HEK293T (cell line): ENCODE results near the gene SLC9A8.

ENCODE experiments used
- CTCF ChIA-PET: fragments of 350-600 bp; formaldehyde crosslinking; extraction: SDS; loops from one replicate; lab custom pipeline; 2021; ENCODE audit warnings: antibody characterized with exemption, inconsistent platforms; lab: Yijun Ruan, JAX
- POLR2A ChIA-PET: fragments of 350-600 bp; formaldehyde crosslinking; extraction: SDS; loops from one replicate; lab custom pipeline; 2020; ENCODE audit warnings: antibody characterized with exemption, inconsistent platforms; lab: Yijun Ruan, JAX
- DNase-seq: peaks from one replicate; pipeline ENCODE4 v3.0.0; 2012; ENCODE audit warnings: mixed read lengths; ENCODE audit errors: extremely low spot score
- ARNT ChIP-seq: fragments of 450-650 bp; IDR thresholded peaks from 2 replicates; pipeline ENCODE4 v1.6.1; 2017; ENCODE audit warnings: mild to moderate bottlenecking
- BHLHE40 ChIP-seq: fragments of 450-650 bp; IDR thresholded peaks from 2 replicates; pipeline ENCODE4 v1.6.1; 2016; ENCODE audit warnings: mild to moderate bottlenecking, moderate library complexity, borderline replicate concordance
- CTBP1 ChIP-seq: fragments of 450-650 bp; IDR thresholded peaks from 2 replicates; pipeline ENCODE4 v1.6.1; 2016; ENCODE audit warnings: borderline replicate concordance
- ELF4 ChIP-seq: fragments of 450-650 bp; IDR thresholded peaks from 2 replicates; pipeline ENCODE4 v1.6.1; 2017; ENCODE audit warnings: antibody characterized with exemption
- FOXA1 ChIP-seq: fragments of 450-650 bp; IDR thresholded peaks from 2 replicates; pipeline ENCODE4 v1.6.1; 2016; ENCODE audit warnings: mild to moderate bottlenecking
- FOXK2 ChIP-seq: fragments of 450-650 bp; IDR thresholded peaks from 2 replicates; pipeline ENCODE4 v1.6.1; 2016; ENCODE audit warnings: mild to moderate bottlenecking
- FOXM1 ChIP-seq: fragments of 450-650 bp; IDR thresholded peaks from 2 replicates; pipeline ENCODE4 v1.6.1; 2017; ENCODE audit warnings: mild to moderate bottlenecking, borderline replicate concordance
- HDGF ChIP-seq: fragments of 450-650 bp; IDR thresholded peaks from 2 replicates; pipeline ENCODE4 v1.6.1; 2017; ENCODE audit warnings: antibody characterized with exemption, borderline replicate concordance
- L3MBTL2 ChIP-seq: fragments of 450-650 bp; conservative IDR thresholded peaks from 2 replicates; pipeline ENCODE4 v1.6.1; 2016; ENCODE audit warnings: mild to moderate bottlenecking
- LEF1 ChIP-seq: fragments of 450-650 bp; IDR thresholded peaks from 2 replicates; pipeline ENCODE4 v1.6.1; 2017; ENCODE audit warnings: mild to moderate bottlenecking, borderline replicate concordance
- NFRKB ChIP-seq: fragments of 450-650 bp; IDR thresholded peaks from 2 replicates; pipeline ENCODE4 v1.6.1; 2016; ENCODE audit warnings: mild to moderate bottlenecking, moderate library complexity
- SP1 ChIP-seq: fragments of 450-650 bp; IDR thresholded peaks from 2 replicates; pipeline ENCODE4 v1.6.1; 2017
- SUZ12 ChIP-seq: fragments of 450-650 bp; IDR thresholded peaks from 2 replicates; pipeline ENCODE4 v1.6.1; 2016; ENCODE audit warnings: mild to moderate bottlenecking
- TARDBP ChIP-seq: fragments of 450-650 bp; IDR thresholded peaks from 2 replicates; pipeline ENCODE4 v1.6.1; 2016
- ZNF384 ChIP-seq: fragments of 450-650 bp; IDR thresholded peaks from 2 replicates; pipeline ENCODE4 v1.6.1; 2016
- TF ChIP-seq, protein P1 (sequence below): fragments of 450-650 bp; IDR thresholded peaks from 2 replicates; pipeline ENCODE4 v1.6.1; 2016

The SLC9A8 gene

DNA sequence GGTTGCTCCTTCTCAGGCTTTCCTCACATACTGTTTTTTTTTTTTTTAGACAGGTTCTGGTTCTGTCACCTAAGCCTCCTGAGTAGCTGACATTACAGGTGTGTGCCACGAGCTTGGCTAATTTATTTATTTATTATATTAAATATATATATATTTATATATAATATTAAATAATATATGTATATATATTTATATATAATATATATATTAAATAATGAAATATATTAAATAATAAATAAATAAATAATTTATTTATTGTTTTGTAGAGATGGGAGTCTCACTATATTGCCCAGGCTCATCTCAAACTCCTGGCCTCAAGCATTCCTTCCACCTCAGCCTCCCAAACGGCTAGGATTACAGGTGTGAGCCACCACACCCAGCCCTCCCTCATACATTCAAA, 28.3 kb upstream of the SLC9A8 start:
- TF ChIP-seq LEF1, result no peak
- CTCF ChIA-PET, result no interaction called here
- POLR2A ChIA-PET, result no interaction called here
- DNase-seq, result no peak

DNA sequence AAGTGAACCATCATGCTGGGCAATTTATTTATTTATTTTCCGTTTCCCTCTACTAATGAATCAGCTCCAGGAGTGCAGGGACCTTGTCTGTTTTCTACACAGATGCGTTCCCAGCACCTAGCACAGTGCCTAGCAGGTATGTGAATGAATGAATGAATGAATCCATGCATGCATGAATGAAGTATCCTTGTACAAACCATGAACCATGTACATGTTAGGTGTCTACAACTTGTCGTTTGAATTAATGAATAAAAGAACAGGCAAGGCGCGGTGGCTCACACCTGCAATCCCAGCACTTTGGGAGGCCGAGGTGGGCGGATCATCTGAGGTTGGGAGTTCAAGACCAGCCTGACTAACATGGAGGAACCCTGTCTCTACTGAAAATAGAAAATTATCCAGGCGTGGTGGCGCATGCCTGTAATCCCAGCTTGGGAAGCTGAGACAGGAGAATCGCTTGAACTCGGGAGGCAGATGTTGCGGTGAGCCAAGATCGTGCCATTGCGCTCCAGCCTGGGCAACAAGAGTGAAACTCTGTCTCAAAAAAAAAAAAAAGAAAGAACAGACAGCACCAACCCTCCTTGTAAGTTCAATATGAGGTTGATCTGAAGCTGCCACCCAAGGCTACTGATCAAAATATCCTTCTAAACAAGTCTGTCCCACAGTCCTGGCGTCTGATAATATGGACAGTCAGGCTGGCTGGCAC, 27.3 kb upstream of the SLC9A8 start:
- ChIA-PET POLR2A (no interaction called here), CTCF (interaction anchor here (0.7 kb wide), 1 partner anchor 170 kb away, joined by 3 read pairs; no protein-coding TSS in a partner anchor)
- no peak for DNase-seq
- TF ChIP-seq BHLHE40 (no peak), LEF1 (no peak), FOXK2 (no peak), NFRKB (no peak), HDGF (no peak), CTBP1 (no peak), SUZ12 (no peak), FOXA1 (no peak), FOXM1 (no peak), ZNF384 (no peak), ARNT (no peak), L3MBTL2 (no peak), SP1 (no peak)
- TF ChIP-seq, protein P1, sequence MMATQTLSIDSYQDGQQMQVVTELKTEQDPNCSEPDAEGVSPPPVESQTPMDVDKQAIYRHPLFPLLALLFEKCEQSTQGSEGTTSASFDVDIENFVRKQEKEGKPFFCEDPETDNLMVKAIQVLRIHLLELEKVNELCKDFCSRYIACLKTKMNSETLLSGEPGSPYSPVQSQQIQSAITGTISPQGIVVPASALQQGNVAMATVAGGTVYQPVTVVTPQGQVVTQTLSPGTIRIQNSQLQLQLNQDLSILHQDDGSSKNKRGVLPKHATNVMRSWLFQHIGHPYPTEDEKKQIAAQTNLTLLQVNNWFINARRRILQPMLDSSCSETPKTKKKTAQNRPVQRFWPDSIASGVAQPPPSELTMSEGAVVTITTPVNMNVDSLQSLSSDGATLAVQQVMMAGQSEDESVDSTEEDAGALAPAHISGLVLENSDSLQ, result no peak

DNA sequence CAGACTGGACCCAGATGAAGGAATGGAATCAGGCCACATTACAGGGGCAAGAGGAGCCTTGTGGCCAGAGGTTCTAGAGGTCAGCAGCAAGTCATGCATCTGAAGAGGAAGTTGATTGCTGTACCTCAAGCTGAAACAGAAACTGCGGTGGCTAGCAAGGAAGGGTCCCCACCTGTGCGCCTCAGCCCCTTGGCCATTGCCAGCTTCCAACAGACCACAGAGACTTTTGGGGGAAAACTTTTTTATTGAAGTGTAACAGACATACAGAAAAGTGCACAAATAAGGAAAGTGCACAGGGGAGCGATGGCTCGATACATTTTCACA, 26.8 kb upstream of the SLC9A8 start:
- CTCF ChIA-PET, result no interaction called here
- POLR2A ChIA-PET, result no interaction called here
- no peak for DNase-seq
- TF ChIP-seq FOXM1, result no peak
- TF ChIP-seq BHLHE40, result no peak
- no peak for TF ChIP-seq FOXK2
- no peak for TF ChIP-seq ARNT
- TF ChIP-seq LEF1, result no peak
- no peak for TF ChIP-seq CTBP1
- no peak for TF ChIP-seq HDGF
- TF ChIP-seq ELF4, result no peak
- TF ChIP-seq SUZ12, result no peak
- no peak for TF ChIP-seq NFRKB
- TF ChIP-seq SP1, result no peak
- TF ChIP-seq ZNF384, result no peak
- no peak for TF ChIP-seq FOXA1
- TF ChIP-seq, protein P1, result no peak
- TF ChIP-seq TARDBP, result no peak

DNA sequence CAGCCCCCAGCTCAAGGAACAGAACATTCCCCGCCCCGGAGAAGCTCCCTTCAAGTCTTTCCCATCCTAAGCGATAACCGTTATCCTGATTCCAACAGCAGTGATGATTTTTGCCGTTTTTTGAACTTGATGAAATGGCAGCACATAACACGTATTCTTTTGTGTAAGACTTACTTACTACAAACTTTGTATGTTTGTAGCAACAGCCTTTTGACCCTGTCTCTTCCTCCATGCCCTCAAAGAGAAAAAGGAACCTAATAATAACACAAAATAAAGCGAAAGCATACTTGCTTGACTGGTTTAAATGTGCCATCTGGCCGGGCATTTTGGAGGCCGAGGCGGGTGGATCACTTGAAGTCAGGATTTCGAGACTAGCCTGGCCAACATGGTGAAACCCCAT, 26.4 kb upstream of the SLC9A8 start:
- no peak for DNase-seq
- POLR2A ChIA-PET, result no interaction called here
- CTCF ChIA-PET, result no interaction called here
- no peak for TF ChIP-seq L3MBTL2
- TF ChIP-seq NFRKB, result no peak

DNA sequence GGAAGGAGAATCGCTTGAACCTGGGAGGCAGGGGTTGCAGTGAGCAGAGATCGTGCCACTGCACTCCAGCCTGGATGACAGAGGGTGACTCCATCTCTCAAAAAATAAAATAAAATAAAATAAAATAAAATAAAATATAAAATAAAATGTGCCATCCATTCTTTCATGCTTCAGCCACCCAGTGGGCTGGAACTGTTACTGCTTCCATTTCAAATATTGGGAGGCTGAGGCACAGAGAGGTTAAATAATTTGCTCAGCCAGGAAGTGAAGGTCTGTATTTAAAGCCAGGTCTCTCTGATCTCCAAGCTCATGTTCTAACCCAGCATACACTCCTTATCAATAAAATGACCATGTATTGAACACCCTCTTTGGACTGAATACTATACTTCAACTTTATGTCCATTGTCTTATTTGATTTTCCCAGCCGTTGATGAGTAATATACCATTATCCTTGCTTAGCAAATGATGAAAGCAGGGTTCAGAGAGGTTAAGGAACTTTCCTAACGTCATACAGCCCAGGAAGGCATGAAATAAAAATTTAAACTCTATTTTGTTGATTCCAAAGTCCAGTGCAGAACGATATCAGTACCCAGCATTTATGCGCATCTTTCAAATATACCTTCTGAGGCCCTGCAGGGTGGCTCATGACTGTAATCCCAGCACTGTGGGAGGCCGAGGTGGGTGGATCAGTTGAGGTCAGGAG, 25.8 kb upstream of the SLC9A8 start:
- CTCF ChIA-PET, result no interaction called here
- no peak for DNase-seq

More for the DNA sequence above, 25.8 kb upstream of the SLC9A8 start:
- POLR2A ChIA-PET, result no interaction called here
- no peak for TF ChIP-seq LEF1
- TF ChIP-seq SUZ12, result no peak
- no peak for TF ChIP-seq SP1
- no peak for TF ChIP-seq CTBP1
- no peak for TF ChIP-seq ELF4
- TF ChIP-seq, protein P1, result no peak
- TF ChIP-seq FOXA1, result no peak
- TF ChIP-seq TARDBP, result no peak
- no peak for TF ChIP-seq BHLHE40
- no peak for TF ChIP-seq NFRKB
- TF ChIP-seq L3MBTL2, result no peak
- no peak for TF ChIP-seq HDGF
- TF ChIP-seq FOXK2, result no peak
- no peak for TF ChIP-seq ARNT
- TF ChIP-seq FOXM1, result no peak
